Measurements from ENCODE around the gene SYNE4. TPM values are rescaled to one million over a fixed set of nuclear protein-coding genes. Genes with fewer than 3 reads are reported as not detected.

SYNE4 gene
- total RNA-seq: 0.13 and 0.14 TPM in 2 replicates

GRCh38 chr19:36008336-36008978, at the start of gene SYNE4:
Gene SYNE4, minus strand, starts transcription at chr19:36008813. Its CDS starts 132 bp downstream, at chr19:36008681.

GRCh38 chr19:36054733-36055686, 46.4 kb upstream of the SYNE4 start, which contains the start of gene WDR62:
Gene WDR62, plus strand, starts transcription at chr19:36054897. Its CDS starts 75 bp downstream, at chr19:36054972.

GRCh38 chr19:36054119-36054732, 45.6 kb upstream of the SYNE4 start, which contains the start of gene THAP8:
Gene THAP8, minus strand, starts transcription at chr19:36054285. Its CDS starts 68 bp downstream, at chr19:36054217.

GRCh38 chr19:36032251-36033104, 23.9 kb upstream of the SYNE4 start, which contains the start of gene CLIP3:
Gene CLIP3, minus strand, starts transcription at chr19:36032873. Its CDS starts 516 bp downstream, at chr19:36032357.

GRCh38 chr19:36014012-36014924, 5.7 kb upstream of the SYNE4 start, which contains the start of gene ALKBH6:
Gene ALKBH6, minus strand, starts transcription at chr19:36014213. Its CDS starts 816 bp downstream, at chr19:36013397.

GRCh38 chr19:35995048-35995993, 13.3 kb downstream of the SYNE4 start, which contains the start of gene SDHAF1:
Gene SDHAF1, plus strand, starts transcription at chr19:35995188. Its CDS starts 87 bp downstream, at chr19:35995275.

Small RNA genes lying within 50 kb of the gene (small RNA-seq; reads per million reads assigned to genes)
- gene AF038458.1: not detected

Other genes starting within 250 kb of the SYNE4 start
- gene ARHGAP33, start 233.2 kb downstream of the SYNE4 start, total RNA-seq: 4.0 and 5.7 TPM in 2 replicates
- not detected in 2 replicates for gene PRODH2, start 196.0 kb downstream of the SYNE4 start, total RNA-seq
- not detected in 2 replicates for gene NPHS1, start 156.3 kb downstream of the SYNE4 start, total RNA-seq
- gene KIRREL2, start 151.9 kb downstream of the SYNE4 start, total RNA-seq: not detected in 2 replicates
- 2.2 and 3.6 TPM in 2 replicates for gene APLP1, start 140.2 kb downstream of the SYNE4 start, total RNA-seq
- 3.3 and 3.6 TPM in 2 replicates for gene NFKBID, start 108.3 kb downstream of the SYNE4 start, total RNA-seq
- not detected in 2 replicates for gene HCST, start 106.3 kb downstream of the SYNE4 start, total RNA-seq
- gene TYROBP, start 100.5 kb downstream of the SYNE4 start, total RNA-seq: not detected in 2 replicates
- 4.4 and 6.1 TPM in 2 replicates for gene LRFN3, start 72.4 kb downstream of the SYNE4 start, total RNA-seq
- 11.1 and 12.2 TPM in 2 replicates for gene SDHAF1, start 13.6 kb downstream of the SYNE4 start, total RNA-seq
- gene ALKBH6, start 5.4 kb upstream of the SYNE4 start, total RNA-seq: 8.3 and 11.7 TPM in 2 replicates
- 4.3 and 6.6 TPM in 2 replicates for gene CLIP3, start 24.1 kb upstream of the SYNE4 start, total RNA-seq
- 0.80 and 1.1 TPM in 2 replicates for gene THAP8, start 45.5 kb upstream of the SYNE4 start, total RNA-seq
- 7.4 and 12.6 TPM in 2 replicates for gene WDR62, start 46.1 kb upstream of the SYNE4 start, total RNA-seq
- not detected in 2 replicates for gene OVOL3, start 102.3 kb upstream of the SYNE4 start, total RNA-seq
- 25.8 TPM in 2 replicates for gene POLR2I, start 106.1 kb upstream of the SYNE4 start, total RNA-seq
- 104 and 105 TPM in 2 replicates for gene TBCB, start 106.7 kb upstream of the SYNE4 start, total RNA-seq
- 241 and 313 TPM in 2 replicates for gene CAPNS1, start 131.3 kb upstream of the SYNE4 start, total RNA-seq
- gene COX7A1, start 143.6 kb upstream of the SYNE4 start, total RNA-seq: 2.4 and 4.5 TPM in 2 replicates
- gene ZNF565, start 205.9 kb upstream of the SYNE4 start, total RNA-seq: 4.1 and 4.2 TPM in 2 replicates
- gene ZNF146, start 206.3 kb upstream of the SYNE4 start, total RNA-seq: 173 and 176 TPM in 2 replicates